Smooth muscle cell (in vitro differentiated cells): ENCODE results near the gene TOP2B. TPM values are rescaled to one million over a fixed set of nuclear protein-coding genes. Genes with fewer than 3 reads are reported as not detected.

Source experiments
- DNase-seq: peaks from one replicate; lab custom pipeline; 2025; ENCODE audit not compliant: unreplicated experiment; lab: John Stamatoyannopoulos, UW
- H2AFZ ChIP-seq: fragments of 200-600 bp; sonication (generic); 2 replicates; pipeline ENCODE4 v1.6.0; 2016; ENCODE audit warnings: antibody characterized with exemption, low read depth, mild to moderate bottlenecking
- H3F3A ChIP-seq: fragments of 200-600 bp; sonication (generic); 2 replicates; pipeline ENCODE4 v1.6.0; 2017; ENCODE audit warnings: antibody characterized with exemption, low read depth
- H3K27ac ChIP-seq: fragments of 200-600 bp; sonication (generic); 2 replicates; pipeline ENCODE4 v1.5.1; 2016; ENCODE audit warnings: low read depth, mild to moderate bottlenecking
- H3K27me3 ChIP-seq: fragments of 200-600 bp; sonication (generic); 2 replicates; pipeline ENCODE4 v1.6.1; 2016; ENCODE audit warnings: low read depth, mild to moderate bottlenecking
- H3K36me3 ChIP-seq: fragments of 200-600 bp; sonication (generic); 2 replicates; pipeline ENCODE4 v1.5.1; 2016; ENCODE audit warnings: low read depth
- H3K4me1 ChIP-seq: fragments of 200-600 bp; sonication (generic); 2 replicates; pipeline ENCODE4 v1.5.1; 2016; ENCODE audit warnings: low read depth
- H3K4me2 ChIP-seq: fragments of 200-600 bp; sonication (generic); 2 replicates; pipeline ENCODE4 v1.6.0; 2016; ENCODE audit warnings: mild to moderate bottlenecking
- H3K4me3 ChIP-seq: fragments of 200-600 bp; sonication (generic); 2 replicates; pipeline ENCODE4 v1.5.1; 2016; ENCODE audit warnings: mild to moderate bottlenecking
- H3K79me2 ChIP-seq: fragments of 200-600 bp; sonication (generic); 2 replicates; pipeline ENCODE4 v1.6.0; 2016; ENCODE audit warnings: low read depth, mild to moderate bottlenecking
- H3K9ac ChIP-seq: fragments of 200-600 bp; sonication (generic); 2 replicates; pipeline ENCODE4 v1.6.0; 2016; ENCODE audit warnings: low read depth
- H3K9me3 ChIP-seq: fragments of 200-600 bp; sonication (generic); replicated peaks from 2 replicates; pipeline ENCODE4 v1.5.1; 2016; ENCODE audit warnings: low read depth
- H4K20me1 ChIP-seq: fragments of 200-600 bp; sonication (generic); 2 replicates; pipeline ENCODE4 v1.6.0; 2016; ENCODE audit warnings: low read depth
- WGBS: methylation state at CpG from one replicate; pipeline ENCODE4 v1.1.7; 2016; ENCODE audit warnings: low lambda C conversion rate; 5-methylcytosine and 5-hydroxymethylcytosine counted together
- polyA plus RNA-seq: library from polyadenylated mRNA; unstranded; fragments of >200 nt; fragmentation: Nextera tagmentation; extraction: Ambion mirVana; gene quantifications from 2 replicates; pipeline ENCODE4 v1.2.1, GENCODE V29; 2016
- total RNA-seq: library from RNA; depleted of rRNA; stranded (reverse); fragments of >200 nt; gene quantifications from 2 replicates; pipeline ENCODE4 v1.2.3, GENCODE V29; 2014
- TF ChIP-seq, protein P1 (sequence below): fragments of 200-600 bp; sonication (generic); IDR thresholded peaks from 2 replicates; pipeline ENCODE4 v1.5.1; 2017; ENCODE audit warnings: borderline replicate concordance, mild to moderate bottlenecking, antibody characterized with exemption; ENCODE audit not compliant: insufficient read depth, poor library complexity, severe bottlenecking

The TOP2B gene, protein sequence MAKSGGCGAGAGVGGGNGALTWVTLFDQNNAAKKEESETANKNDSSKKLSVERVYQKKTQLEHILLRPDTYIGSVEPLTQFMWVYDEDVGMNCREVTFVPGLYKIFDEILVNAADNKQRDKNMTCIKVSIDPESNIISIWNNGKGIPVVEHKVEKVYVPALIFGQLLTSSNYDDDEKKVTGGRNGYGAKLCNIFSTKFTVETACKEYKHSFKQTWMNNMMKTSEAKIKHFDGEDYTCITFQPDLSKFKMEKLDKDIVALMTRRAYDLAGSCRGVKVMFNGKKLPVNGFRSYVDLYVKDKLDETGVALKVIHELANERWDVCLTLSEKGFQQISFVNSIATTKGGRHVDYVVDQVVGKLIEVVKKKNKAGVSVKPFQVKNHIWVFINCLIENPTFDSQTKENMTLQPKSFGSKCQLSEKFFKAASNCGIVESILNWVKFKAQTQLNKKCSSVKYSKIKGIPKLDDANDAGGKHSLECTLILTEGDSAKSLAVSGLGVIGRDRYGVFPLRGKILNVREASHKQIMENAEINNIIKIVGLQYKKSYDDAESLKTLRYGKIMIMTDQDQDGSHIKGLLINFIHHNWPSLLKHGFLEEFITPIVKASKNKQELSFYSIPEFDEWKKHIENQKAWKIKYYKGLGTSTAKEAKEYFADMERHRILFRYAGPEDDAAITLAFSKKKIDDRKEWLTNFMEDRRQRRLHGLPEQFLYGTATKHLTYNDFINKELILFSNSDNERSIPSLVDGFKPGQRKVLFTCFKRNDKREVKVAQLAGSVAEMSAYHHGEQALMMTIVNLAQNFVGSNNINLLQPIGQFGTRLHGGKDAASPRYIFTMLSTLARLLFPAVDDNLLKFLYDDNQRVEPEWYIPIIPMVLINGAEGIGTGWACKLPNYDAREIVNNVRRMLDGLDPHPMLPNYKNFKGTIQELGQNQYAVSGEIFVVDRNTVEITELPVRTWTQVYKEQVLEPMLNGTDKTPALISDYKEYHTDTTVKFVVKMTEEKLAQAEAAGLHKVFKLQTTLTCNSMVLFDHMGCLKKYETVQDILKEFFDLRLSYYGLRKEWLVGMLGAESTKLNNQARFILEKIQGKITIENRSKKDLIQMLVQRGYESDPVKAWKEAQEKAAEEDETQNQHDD (N-terminal part only)
- total RNA-seq (132 and 135 TPM in 2 replicates), polyA plus RNA-seq (60.3 and 70.2 TPM in 2 replicates)

DNA sequence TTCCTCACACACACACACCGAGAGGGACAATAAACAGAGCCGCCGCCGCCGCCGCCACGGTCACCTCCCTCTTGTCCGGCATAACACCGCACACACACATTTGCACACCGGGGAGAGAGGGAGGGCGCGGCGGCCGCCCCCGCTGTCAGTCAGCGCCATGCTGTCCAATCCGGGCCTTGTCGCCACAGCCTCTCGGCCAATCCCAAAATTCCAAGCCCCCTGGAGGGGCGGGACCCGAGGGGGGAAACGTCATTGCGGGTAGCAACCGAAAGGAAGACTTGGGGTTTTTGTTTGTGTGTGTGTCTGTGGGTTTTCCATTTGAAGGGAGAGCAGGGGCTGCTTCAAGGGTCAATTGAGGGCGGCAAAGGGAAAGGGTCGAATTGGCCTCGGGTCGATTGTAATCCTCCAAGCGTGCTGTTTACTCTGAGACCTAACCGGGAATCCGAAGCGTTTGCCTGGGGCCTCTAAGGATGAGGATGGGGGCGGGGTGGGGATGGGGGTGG lies at the start of gene TOP2B:
Gene TOP2B (minus strand): TSS at position 96 of the 503 bp plus-strand sequence. CDS start 610 bp downstream, outside the sequence.
- peak; percentile 84 for DNase-seq
- H3K27ac ChIP-seq, result peak within 1 kb of the TSS; percentile 96
- TF ChIP-seq, protein P1, sequence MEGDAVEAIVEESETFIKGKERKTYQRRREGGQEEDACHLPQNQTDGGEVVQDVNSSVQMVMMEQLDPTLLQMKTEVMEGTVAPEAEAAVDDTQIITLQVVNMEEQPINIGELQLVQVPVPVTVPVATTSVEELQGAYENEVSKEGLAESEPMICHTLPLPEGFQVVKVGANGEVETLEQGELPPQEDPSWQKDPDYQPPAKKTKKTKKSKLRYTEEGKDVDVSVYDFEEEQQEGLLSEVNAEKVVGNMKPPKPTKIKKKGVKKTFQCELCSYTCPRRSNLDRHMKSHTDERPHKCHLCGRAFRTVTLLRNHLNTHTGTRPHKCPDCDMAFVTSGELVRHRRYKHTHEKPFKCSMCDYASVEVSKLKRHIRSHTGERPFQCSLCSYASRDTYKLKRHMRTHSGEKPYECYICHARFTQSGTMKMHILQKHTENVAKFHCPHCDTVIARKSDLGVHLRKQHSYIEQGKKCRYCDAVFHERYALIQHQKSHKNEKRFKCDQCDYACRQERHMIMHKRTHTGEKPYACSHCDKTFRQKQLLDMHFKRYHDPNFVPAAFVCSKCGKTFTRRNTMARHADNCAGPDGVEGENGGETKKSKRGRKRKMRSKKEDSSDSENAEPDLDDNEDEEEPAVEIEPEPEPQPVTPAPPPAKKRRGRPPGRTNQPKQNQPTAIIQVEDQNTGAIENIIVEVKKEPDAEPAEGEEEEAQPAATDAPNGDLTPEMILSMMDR, result no peak
- H3K4me3 ChIP-seq, result peak within 1 kb of the TSS; percentile 99
- H3K9ac ChIP-seq, result peak within 1 kb of the TSS; percentile 93
- H3K9me3 ChIP-seq, result no peaks in the 10 kb centered on the region
- H2AFZ ChIP-seq, result peak within 1 kb of the TSS; percentile 87
- peaks cover 5% of the 10 kb centered on the region for H3F3A ChIP-seq
- H3K27me3 ChIP-seq, result no peaks in the 10 kb centered on the region
- H4K20me1 ChIP-seq, result peaks cover 40% of the 10 kb centered on the region
- H3K4me2 ChIP-seq, result peak within 1 kb of the TSS; percentile 90
- H3K79me2 ChIP-seq, result peaks cover 41% of the 10 kb centered on the region
- under 1% methylated on average over 24 of the region's 33 CpGs for WGBS
- H3K36me3 ChIP-seq, result no peaks in the 10 kb centered on the region
- H3K4me1 ChIP-seq, result peaks cover 36% of the 10 kb centered on the region

DNA sequence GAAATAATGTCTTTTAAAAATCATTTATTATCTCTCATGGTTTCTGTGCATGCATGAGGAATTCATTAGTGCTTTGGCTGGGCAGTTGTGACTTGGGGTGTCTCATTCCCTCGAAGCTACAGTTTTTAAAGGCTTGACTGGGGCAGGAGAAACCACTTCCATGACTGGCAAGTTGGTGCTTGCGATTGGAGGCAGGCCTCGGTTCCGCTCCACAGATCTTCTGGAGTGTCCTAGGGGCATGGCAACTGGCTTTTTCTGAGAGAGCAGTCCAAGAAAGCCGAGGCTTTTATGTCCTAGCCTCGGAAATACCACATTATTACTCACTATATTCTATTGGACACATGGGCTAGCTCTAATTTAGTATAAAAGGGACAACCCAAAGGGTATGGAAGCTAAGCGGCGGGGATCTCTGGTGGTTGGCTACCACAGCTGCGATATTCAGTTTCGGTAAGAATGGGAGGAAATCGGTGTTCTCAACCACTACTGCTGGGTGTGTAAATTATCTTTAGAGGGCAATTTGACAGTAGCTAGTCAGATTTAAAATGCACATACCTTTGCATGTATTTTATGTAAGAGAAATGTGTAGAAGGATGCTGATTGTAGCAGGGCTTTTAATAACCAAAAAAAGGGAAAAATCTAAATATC lies 48.8 kb upstream of the TOP2B start:
- WGBS, result 85% methylated on average over 11 of the region's 11 CpGs
- H2AFZ ChIP-seq, result no peak overlapping the region
- no peak for DNase-seq
- no peak overlapping the region for H3K4me2 ChIP-seq
- H3K36me3 ChIP-seq, result no peaks in the 10 kb centered on the region
- H3F3A ChIP-seq, result no peaks in the 10 kb centered on the region
- H3K79me2 ChIP-seq, result no peaks in the 10 kb centered on the region
- H3K9me3 ChIP-seq, result no peaks in the 10 kb centered on the region
- H4K20me1 ChIP-seq, result no peaks in the 10 kb centered on the region
- H3K27me3 ChIP-seq, result no peaks in the 10 kb centered on the region
- H3K27ac ChIP-seq, result no peak overlapping the region
- TF ChIP-seq, protein P1, result no peak
- no peak overlapping the region for H3K9ac ChIP-seq
- no peak overlapping the region for H3K4me3 ChIP-seq
- H3K4me1 ChIP-seq, result no peaks in the 10 kb centered on the region

DNA sequence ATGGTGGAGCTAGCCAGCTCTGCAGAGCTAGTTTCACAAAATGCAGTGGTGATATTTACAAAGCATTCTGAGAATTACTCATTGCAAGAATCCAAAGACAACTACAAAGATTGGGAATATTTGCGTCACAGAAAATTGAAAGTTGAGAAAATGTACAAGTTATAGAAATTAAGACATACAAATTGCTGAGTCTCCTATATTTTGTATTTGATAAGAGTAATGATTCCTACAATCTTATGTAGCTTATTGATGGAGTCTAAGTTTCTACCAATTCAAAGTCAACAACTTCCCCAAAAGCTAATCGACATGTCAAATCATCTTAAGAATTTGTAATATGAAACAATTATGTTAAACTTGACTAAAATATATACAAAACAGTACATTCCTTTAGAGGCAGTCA lies 46.4 kb upstream of the TOP2B start:
- no peaks in the 10 kb centered on the region for H4K20me1 ChIP-seq
- H3K9me3 ChIP-seq, result no peaks in the 10 kb centered on the region
- H3K27ac ChIP-seq, result no peak overlapping the region
- H3K79me2 ChIP-seq, result no peaks in the 10 kb centered on the region
- DNase-seq, result no peak
- H3K27me3 ChIP-seq, result peaks cover 4% of the 10 kb centered on the region
- H3K36me3 ChIP-seq, result no peaks in the 10 kb centered on the region
- TF ChIP-seq, protein P1, result no peak
- H3K9ac ChIP-seq, result no peak overlapping the region
- no peaks in the 10 kb centered on the region for H3K4me1 ChIP-seq
- H3K4me2 ChIP-seq, result no peak overlapping the region
- no peak overlapping the region for H3K4me3 ChIP-seq
- H2AFZ ChIP-seq, result no peak overlapping the region
- no peaks in the 10 kb centered on the region for H3F3A ChIP-seq
- 95% methylated on average over 2 of the region's 2 CpGs for WGBS
